Femur (tissue), 1 donor: ENCODE data around the gene ZBTB43.
"Not testable (repeated sequence)": the region's sequence is repeated elsewhere in the genome, so short reads cannot be mapped to it uniquely, and the experiment has no call there.

Experiments used
- DNase-seq: peaks from one replicate; pipeline ENCODE4 v3.0.0-alpha.2; 2017

Gene ZBTB43

DNA sequence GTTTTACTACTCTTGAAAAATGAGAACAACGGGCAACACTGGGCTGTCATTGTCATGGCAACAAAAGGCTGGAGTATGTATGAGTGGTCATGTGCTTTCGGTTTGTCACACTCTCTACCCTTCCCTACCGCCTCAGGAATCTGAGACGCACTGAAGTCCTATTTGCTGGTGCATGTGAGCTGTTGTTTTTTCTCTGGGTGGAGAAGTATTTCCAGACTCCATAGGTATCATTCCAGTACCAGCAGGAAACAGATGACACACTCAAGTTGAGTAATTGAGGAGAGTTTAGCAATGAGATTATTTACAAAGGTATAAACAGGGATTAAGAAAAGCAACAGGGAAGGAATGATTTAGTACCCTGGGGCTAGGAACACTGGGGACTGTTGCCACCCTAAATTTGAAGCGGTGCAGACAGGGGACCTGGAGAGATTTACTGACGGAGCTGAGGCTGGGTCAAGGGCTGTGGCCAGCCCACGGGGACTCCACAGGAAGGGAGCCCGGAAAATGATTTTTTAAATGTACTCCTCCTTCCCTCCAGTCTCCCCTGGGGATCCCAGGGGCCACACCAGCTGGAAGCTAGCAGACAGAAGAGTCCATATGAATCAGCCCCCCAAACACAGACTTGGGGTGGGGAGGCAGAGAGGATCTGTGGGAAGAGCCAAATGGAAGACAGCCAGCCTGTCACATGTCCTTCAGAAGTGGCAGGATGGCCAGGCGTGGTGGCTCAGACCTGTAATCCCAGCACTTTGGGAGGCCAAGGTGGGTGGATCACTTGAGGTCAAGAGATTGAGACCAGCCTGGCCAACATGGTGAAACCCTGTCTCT is 13.2 kb upstream of the ZBTB43 start:
- no peak for DNase-seq

- DNase-seq: no peak
These were observed 11.0 kb upstream of the ZBTB43 start for GRCh38 chr9:126793686-126794417.

- no peak for DNase-seq
These were observed 10.4 kb upstream of the ZBTB43 start for GRCh38 chr9:126794441-126794840.

GRCh38 chr9:126796758-126797157 is 8.1 kb upstream of the ZBTB43 start:
- DNase-seq: no peak

DNA sequence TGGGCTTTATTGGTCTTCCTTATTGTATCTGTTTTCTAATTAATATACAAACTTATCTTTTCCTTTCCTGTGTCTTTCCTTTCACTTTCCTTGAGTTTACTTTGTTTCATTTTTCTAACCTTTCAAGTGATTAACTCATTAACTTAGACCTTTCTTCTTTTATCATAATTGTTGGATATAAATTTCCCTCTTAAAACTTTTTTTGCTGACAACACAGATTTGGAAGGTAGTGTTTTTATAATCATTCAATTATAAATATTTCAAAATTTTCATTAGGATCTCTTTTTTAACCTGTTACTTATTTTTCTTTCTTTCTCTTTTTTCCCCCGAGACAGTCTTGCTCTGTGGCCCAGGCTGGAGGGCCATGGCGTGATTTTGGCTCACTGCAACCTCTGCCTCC is 6.9 kb upstream of the ZBTB43 start:
- DNase-seq: no peak

GRCh38 chr9:126799034-126799433 is 5.8 kb upstream of the ZBTB43 start:
- DNase-seq: no peak

GRCh38 chr9:126802318-126803059 is 2.4 kb upstream of the ZBTB43 start:
- DNase-seq: no peak

DNA sequence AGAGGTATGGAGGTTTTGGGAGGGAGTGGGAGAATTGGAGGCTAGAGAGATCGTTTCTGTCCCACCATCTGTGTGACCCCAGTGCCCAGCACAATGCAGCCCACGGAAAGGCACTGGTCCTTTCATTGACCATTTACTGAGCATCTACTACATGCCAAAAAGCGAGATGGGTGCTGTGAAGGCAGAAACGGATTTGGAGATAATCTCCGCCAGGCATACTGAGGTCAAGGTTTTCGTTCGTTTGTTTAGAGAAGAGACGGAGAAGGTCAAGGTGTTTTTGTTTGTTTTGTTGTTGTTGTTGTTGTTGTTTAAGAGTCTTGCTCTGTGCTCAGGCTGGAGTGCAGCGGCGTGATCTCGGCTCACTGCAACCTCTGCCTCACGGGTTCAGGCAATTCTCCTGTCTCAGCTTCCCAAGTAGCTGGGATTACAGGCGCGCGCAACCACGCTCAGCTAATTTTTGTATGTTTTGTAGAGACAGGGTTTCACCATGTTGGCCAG is 593 bp upstream of the ZBTB43 start:
- no peak for DNase-seq

- DNase-seq: peak; percentile 54
These were observed 868 bp downstream of the ZBTB43 start for GRCh38 chr9:126805554-126806262.

- DNase-seq: no peak
These were observed 1.5 kb downstream of the ZBTB43 start for GRCh38 chr9:126806336-126806735.

DNA sequence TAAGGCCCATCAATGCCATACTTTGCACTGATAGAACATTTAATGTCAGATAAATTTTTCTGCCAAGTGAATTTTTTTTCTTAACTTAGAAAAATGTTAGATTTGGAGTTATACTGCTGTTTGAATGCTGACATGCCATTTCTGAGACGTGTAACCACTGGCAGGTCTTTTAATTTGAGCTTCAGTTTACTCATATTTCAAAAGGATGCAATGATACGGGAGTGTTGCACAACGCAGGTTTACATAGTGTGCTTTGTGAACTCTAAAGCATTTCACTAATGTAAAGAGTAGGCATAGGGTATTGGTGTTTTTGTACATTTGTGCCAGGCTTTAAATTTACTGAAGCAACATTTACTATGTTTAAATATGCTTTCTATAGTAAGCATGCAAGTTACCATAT is 4.2 kb downstream of the ZBTB43 start:
- no peak for DNase-seq

DNA sequence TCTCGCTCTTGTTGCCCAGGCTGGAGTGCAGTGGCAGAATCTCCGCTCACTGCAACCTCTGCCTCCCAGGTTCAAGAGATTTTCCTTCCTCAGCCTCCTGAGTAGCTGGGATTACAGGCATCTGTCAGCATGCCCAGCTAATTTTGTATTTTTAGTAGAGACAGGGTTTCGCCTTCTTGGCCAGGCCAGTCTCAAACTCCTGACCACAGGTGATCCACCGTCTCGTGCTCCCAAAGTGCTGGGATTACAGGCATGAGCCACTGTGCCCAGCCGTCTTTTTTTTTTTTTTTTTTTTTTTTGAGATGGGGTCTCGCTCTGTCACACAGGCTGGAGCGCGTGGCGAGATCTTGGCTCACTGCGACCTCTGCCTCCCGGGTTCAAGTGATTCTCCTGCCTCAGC is 5.4 kb downstream of the ZBTB43 start:
- DNase-seq: not testable (repeated sequence)

DNA sequence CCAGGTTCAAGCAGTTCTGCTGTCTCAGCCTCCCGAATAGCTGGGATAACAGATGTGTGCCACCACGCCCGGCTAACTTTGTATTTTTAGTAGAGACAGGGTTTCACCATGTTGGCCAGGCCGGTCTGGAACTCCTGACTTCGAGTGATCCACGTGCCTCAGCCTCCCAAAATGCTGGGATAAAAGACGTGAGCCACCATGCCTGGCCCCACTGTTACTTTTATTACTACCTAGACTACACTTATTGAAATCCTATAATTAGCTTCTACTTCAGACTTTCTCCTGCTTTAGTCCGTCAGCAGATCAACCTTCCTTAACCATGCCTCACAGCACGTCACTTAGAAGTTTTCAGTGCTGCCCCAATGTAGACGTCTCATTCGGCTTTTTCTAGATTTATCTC is 8.2 kb downstream of the ZBTB43 start:
- DNase-seq: no peak

DNA sequence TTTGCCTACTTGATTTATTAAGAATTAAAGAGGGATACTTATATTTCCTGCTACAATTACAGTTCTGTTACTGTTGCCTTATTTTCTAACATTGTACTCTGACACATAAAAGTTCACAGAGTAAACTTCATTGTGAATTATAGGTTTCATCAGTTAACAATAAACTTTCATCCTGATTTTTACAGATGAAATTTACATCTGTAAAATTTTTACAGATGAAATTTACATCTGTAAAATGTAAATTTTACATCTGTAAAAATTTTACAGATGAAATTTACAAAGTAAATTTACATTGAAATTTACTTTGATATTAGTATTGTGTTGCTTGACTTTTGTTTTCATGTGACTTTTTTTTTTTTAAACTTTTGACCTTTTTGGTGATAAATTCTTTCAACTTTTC is 9.3 kb downstream of the ZBTB43 start:
- DNase-seq: no peak

- not testable (repeated sequence) for DNase-seq
These were observed 12.8 kb downstream of the ZBTB43 start for GRCh38 chr9:126817615-126818014.

DNA sequence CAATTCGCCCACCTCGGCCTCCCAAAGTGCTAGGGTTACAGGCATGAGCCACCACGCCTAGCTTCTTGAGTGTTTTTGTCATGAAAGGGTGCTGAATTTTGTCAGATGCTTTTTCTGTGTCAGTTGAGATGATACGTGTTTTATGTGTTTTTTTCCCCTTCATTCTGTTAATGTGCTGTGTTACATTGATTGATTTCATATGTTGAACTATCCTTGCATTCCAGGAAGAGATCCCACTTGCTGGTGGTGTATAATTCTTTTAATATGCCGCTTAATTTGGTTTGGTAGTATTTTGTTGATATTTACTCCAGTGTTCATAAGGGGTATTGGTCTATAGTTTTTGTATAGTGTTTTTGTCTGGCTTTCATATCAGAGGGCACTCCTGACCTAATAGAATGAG is 13.6 kb downstream of the ZBTB43 start:
- no peak for DNase-seq

DNA sequence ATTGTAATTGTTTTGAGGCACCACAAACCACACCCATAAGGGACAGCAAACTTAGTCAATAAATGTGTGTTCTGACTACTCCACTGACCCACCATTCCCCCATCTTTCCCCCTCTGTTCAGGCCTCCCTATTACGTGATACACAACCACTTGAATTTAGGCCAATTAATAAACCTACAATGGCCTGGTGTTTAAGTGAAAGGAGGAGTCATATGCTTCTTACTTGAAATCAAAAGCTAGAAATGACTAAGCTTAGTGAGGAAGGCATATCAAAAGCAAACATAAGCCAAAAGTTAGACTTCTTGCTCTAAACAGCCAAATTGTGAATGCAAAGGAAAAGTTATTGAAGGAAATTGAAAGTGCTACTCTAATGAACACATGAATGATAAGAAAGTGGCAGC is 14.6 kb downstream of the ZBTB43 start:
- no peak for DNase-seq

GRCh38 chr9:126822278-126822677 is 17.4 kb downstream of the ZBTB43 start:
- no peak for DNase-seq

GRCh38 chr9:126822873-126823272 is 18.0 kb downstream of the ZBTB43 start:
- DNase-seq: no peak

DNA sequence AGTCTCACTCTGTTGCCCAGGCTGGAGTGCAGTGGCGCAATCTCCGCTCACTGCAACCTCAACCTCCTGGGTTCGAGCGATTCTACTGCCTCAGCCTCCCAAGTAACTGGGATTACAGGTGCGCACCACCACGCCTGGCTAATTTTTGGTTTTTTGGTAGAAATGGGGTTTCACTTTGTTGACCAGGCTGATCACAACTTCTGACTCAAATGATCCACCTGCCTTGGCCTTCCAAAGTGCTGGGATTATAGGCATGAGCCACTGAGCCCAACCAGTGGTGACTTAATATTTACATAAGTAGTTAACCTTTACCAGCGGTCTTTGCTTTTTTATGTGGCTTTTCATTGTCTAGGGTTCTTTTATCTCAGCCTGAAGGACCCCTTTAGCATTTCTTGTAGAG is 19.2 kb downstream of the ZBTB43 start:
- not testable (repeated sequence) for DNase-seq

DNA sequence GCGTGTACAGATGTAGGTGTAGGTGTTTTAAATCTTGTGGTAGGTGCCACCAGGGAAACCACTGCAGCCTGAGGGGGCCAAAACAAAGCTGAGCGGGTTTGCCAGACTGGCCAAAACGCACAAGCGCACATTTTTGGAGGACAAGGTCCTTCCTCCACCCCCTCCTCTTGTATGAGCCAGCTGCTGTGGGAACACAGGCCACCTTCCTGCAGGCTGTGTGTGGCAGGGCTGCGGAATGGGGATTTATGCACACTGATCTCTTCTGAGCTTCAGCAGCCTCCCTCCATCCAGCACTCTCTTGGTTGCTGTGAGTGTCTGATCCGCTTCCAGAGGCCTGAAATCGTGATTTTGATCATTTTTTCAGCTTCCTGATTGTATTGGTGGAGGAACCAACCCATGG is 22.4 kb downstream of the ZBTB43 start:
- DNase-seq: no peak

DNA sequence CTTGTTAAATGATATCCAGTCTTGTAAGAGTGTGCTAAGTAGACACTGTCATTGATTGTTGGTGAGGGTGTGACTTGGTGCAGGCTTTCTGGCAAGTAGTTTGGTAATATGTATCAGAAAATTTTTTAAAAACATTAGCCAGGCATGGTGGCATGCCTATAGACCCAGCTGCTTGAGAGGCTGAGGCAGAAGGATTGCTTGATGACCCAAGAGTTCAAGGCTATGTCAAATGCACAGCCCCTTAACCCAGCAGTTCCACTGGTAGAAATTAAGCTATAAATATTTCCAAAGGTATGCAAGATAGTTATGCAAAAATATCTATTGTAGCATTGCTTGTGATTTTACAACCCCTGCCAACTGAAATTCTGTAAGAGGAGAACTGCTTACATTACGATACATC is 24.2 kb downstream of the ZBTB43 start:
- no peak for DNase-seq

GRCh38 chr9:126830827-126831226 is 26.0 kb downstream of the ZBTB43 start:
- DNase-seq: no peak
